SU-DHL-6 (cell line): Measurements from ENCODE around the gene LAMA1.

ENCODE experiments used
- H2AFZ ChIP-seq: fragments of 200-600 bp; sonication (generic); 2 replicates; pipeline ENCODE4 v1.6.1; 2014; ENCODE audit warnings: low read depth, mild to moderate bottlenecking, moderate library complexity, mixed read lengths, antibody characterized with exemption, low read length; ENCODE audit not compliant: severe bottlenecking
- H3F3A ChIP-seq: fragments of 200-600 bp; shearing (Covaris generic); 2 replicates; pipeline ENCODE4 v1.6.0; 2016; ENCODE audit warnings: antibody characterized with exemption, mild to moderate bottlenecking; ENCODE audit not compliant: insufficient read depth
- H3K27ac ChIP-seq: fragments of 200-600 bp; sonication (generic); 2 replicates; pipeline ENCODE4 v1.5.1; 2016; ENCODE audit warnings: low read depth, mild to moderate bottlenecking, low read length, moderate library complexity, mixed read lengths
- H3K27me3 ChIP-seq: fragments of 200-600 bp; sonication (generic), shearing (Covaris generic); 2 replicates; pipeline ENCODE4 v1.6.0; 2014; ENCODE audit warnings: mild to moderate bottlenecking, low read length
- H3K36me3 ChIP-seq: fragments of 200-600 bp; sonication (generic); 2 replicates; pipeline ENCODE4 v1.6.1; 2014; ENCODE audit warnings: mild to moderate bottlenecking, low read length, mixed read lengths
- H3K4me2 ChIP-seq: fragments of 300-600, 200-600 bp; shearing (Covaris generic), sonication (generic); 2 replicates; pipeline ENCODE4 v1.6.0; 2014; ENCODE audit warnings: low read length, low read depth, mild to moderate bottlenecking; ENCODE audit not compliant: poor library complexity, severe bottlenecking
- H3K4me3 ChIP-seq: fragments of 200-600 bp; sonication (generic); 2 replicates; pipeline ENCODE4 v1.5.1; 2014; ENCODE audit warnings: antibody characterized with exemption, low read length, mild to moderate bottlenecking, mixed read lengths; ENCODE audit not compliant: insufficient read depth, poor library complexity, severe bottlenecking
- H3K79me2 ChIP-seq: fragments of 200-600 bp; sonication (generic); 2 replicates; pipeline ENCODE4 v1.6.1; 2014; ENCODE audit warnings: mild to moderate bottlenecking, low read length, moderate library complexity; ENCODE audit not compliant: insufficient read depth
- H3K9ac ChIP-seq: fragments of 200-600 bp; sonication (generic); 2 replicates; pipeline ENCODE4 v1.7.0; 2014; ENCODE audit warnings: mild to moderate bottlenecking, low read length
- H3K9me2 ChIP-seq: fragments of 200-600 bp; sonication (generic); replicated peaks from 2 replicates; pipeline ENCODE4 v1.6.1; 2014; ENCODE audit warnings: low read length; ENCODE audit not compliant: insufficient read depth
- H3K9me3 ChIP-seq: fragments of 200-600 bp; sonication (generic); 2 replicates; pipeline ENCODE4 v1.6.1; 2014; ENCODE audit warnings: low read length, mixed read lengths; ENCODE audit not compliant: insufficient read depth
- H4K20me1 ChIP-seq: fragments of 200-600 bp; sonication (generic); 2 replicates; pipeline ENCODE4 v1.6.1; 2014; ENCODE audit warnings: low read depth, mild to moderate bottlenecking, antibody characterized with exemption, low read length, moderate library complexity, mixed read lengths
- CTCF ChIP-seq: fragments of 200-600 bp; sonication (generic); IDR thresholded peaks from one replicate; pipeline ENCODE4 v1.5.1; 2017; ENCODE audit warnings: antibody characterized with exemption, mild to moderate bottlenecking, low read length, moderate library complexity; ENCODE audit not compliant: insufficient read depth, poor library complexity, severe bottlenecking
- EZH2phosphoT487 ChIP-seq: fragments of 200-600 bp; sonication (generic), shearing (Covaris generic); conservative IDR thresholded peaks from 2 replicates; pipeline ENCODE4 v1.6.1; 2018; ENCODE audit warnings: mild to moderate bottlenecking, antibody characterized with exemption, low read length, moderate library complexity, mixed read lengths

LAMA1 gene

GRCh38 chr18:7090771-7091170, 26.8 kb downstream of the LAMA1 start:
- Histone ChIP-seq H3K36me3 (no peaks in the 10 kb centered on the region), H3K27ac (no peak overlapping the region), H3K9me3 (no peaks in the 10 kb centered on the region), H3K27me3 (no peaks in the 10 kb centered on the region), H3K9ac (no peak overlapping the region), H3K4me2 (no peak overlapping the region), H3K79me2 (no peaks in the 10 kb centered on the region), H3K9me2 (no peaks in the 10 kb centered on the region), H3F3A (no peaks in the 10 kb centered on the region), H4K20me1 (no peaks in the 10 kb centered on the region), H2AFZ (no peak overlapping the region), H3K4me3 (no peak overlapping the region)
- TF ChIP-seq EZH2phosphoT487 (no peak), CTCF (no peak)

DNA sequence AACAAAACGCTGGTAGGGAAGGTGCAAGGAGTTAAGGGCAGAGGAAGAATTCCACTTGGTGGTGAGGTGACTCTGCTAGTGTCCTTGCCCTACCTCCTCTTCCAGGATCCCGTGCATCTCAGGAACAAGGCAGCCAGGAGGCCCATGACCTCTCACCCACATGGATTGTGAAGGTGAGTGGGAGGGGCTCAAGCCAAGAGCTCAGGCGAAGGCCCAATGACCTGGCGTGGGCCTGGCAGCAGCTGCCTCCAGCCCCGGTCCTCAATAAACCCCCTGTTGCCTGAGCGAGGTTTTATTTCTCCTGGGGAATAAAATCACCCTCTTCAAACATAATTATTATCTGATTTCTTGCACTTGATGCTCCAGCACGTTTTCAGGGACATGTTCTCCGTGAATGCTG, 28.2 kb downstream of the LAMA1 start:
- Histone ChIP-seq H3K9me3 (no peaks in the 10 kb centered on the region), H3K27me3 (no peaks in the 10 kb centered on the region)
- TF ChIP-seq EZH2phosphoT487 (no peak), CTCF (no peak)

GRCh38 chr18:7084080-7085065, 33.2 kb downstream of the LAMA1 start:
- Histone ChIP-seq H3K4me3 (no peak overlapping the region), H3F3A (no peaks in the 10 kb centered on the region), H3K79me2 (no peaks in the 10 kb centered on the region), H3K9me3 (no peaks in the 10 kb centered on the region), H4K20me1 (no peaks in the 10 kb centered on the region), H3K27me3 (no peaks in the 10 kb centered on the region), H3K36me3 (no peaks in the 10 kb centered on the region), H3K9me2 (no peaks in the 10 kb centered on the region), H2AFZ (no peak overlapping the region), H3K4me2 (no peak overlapping the region), H3K9ac (no peak overlapping the region), H3K27ac (no peak overlapping the region)
- TF ChIP-seq EZH2phosphoT487 (no peak), CTCF (no peak)

More for the DNA sequence above, 28.2 kb downstream of the LAMA1 start:
- no peak overlapping the region for H3K4me3 ChIP-seq
- H4K20me1 ChIP-seq = no peaks in the 10 kb centered on the region
- no peaks in the 10 kb centered on the region for H3F3A ChIP-seq
- no peaks in the 10 kb centered on the region for H3K36me3 ChIP-seq
- no peak overlapping the region for H3K4me2 ChIP-seq
- no peaks in the 10 kb centered on the region for H3K79me2 ChIP-seq
- no peak overlapping the region for H3K9ac ChIP-seq
- H3K9me2 ChIP-seq = no peaks in the 10 kb centered on the region
- H2AFZ ChIP-seq = no peak overlapping the region
- no peak overlapping the region for H3K27ac ChIP-seq
